HEK293 (cell line): ENCODE measurements around the gene RAVER2.

Experiments
- CTCF ChIA-PET: fragments of 350-600 bp; formaldehyde crosslinking; extraction: SDS; loops from one replicate; lab custom pipeline; 2021; ENCODE audit warnings: antibody characterized with exemption; lab: Yijun Ruan, JAX
- POLR2A ChIA-PET: fragments of 300-600 bp; formaldehyde crosslinking; extraction: SDS; loops from one replicate; lab custom pipeline; 2020; ENCODE audit warnings: antibody characterized with exemption, inconsistent platforms; lab: Yijun Ruan, JAX
- H3K27ac ChIP-seq: fragments of 200-500 bp; sonication (Bioruptor generic); 2 replicates; pipeline ENCODE4 v1.5.1; 2014; ENCODE audit warnings: low read depth, low read length, control low read depth, inconsistent platforms; ENCODE audit errors: extremely low read depth
- H3K36me3 ChIP-seq, 2 experiments: fragments of 200-500 bp in 1 of 2; sonication (Bioruptor generic) in 1 of 2; 1 replicate in 1 of 2; 2 replicates in 1 of 2; pipeline ENCODE4 v1.5.1; 2014 to 2017; ENCODE audit warnings: inconsistent platforms in 2 of 2, low read length in 2 of 2; ENCODE audit not compliant: control insufficient read depth in 2 of 2, insufficient read depth in 1 of 2
- H3K4me1 ChIP-seq: fragments of 200-500 bp; sonication (Bioruptor generic); 2 replicates; pipeline ENCODE4 v1.5.1; 2014; ENCODE audit warnings: mild to moderate bottlenecking, low read length, inconsistent platforms; ENCODE audit not compliant: control insufficient read depth, insufficient read depth
- H3K4me3 ChIP-seq: 2 replicates; pipeline ENCODE4 v1.5.1; 2011; ENCODE audit warnings: low read depth, mild to moderate bottlenecking, control low read depth, low read length, moderate library complexity
- H3K9me3 ChIP-seq: fragments of 200-500 bp; sonication (Bioruptor generic); 2 replicates; pipeline ENCODE4 v1.5.1; 2014; ENCODE audit warnings: low read depth, low read length, inconsistent platforms; ENCODE audit not compliant: control insufficient read depth, insufficient read depth
- MYNN ChIP-seq: fragments of 450-650 bp; formaldehyde crosslinking; IDR thresholded peaks from 2 replicates; pipeline ENCODE4 v1.5.1; 2016; ENCODE audit warnings: missing biosample characterization, missing genetic modification characterization, borderline replicate concordance
- ZNF121 ChIP-seq: fragments of 450-650 bp; formaldehyde crosslinking; IDR thresholded peaks from 2 replicates; pipeline ENCODE4 v1.5.1; 2016; ENCODE audit warnings: missing biosample characterization, missing genetic modification characterization
- ZNF133 ChIP-seq: fragments of 450-650 bp; formaldehyde crosslinking; IDR thresholded peaks from 2 replicates; pipeline ENCODE4 v1.5.1; 2016; ENCODE audit warnings: missing biosample characterization, missing genetic modification characterization
- ZNF140 ChIP-seq: fragments of 450-650 bp; formaldehyde crosslinking; IDR thresholded peaks from 2 replicates; pipeline ENCODE4 v1.5.1; 2016; ENCODE audit warnings: missing biosample characterization, missing genetic modification characterization
- ZNF311 ChIP-seq: fragments of 450-650 bp; formaldehyde crosslinking; IDR thresholded peaks from 2 replicates; pipeline ENCODE4 v1.5.1; 2017; ENCODE audit warnings: missing biosample characterization, missing genetic modification characterization, borderline replicate concordance
- ZNF416 ChIP-seq: fragments of 450-650 bp; formaldehyde crosslinking; IDR thresholded peaks from 2 replicates; pipeline ENCODE4 v1.5.1; 2016; ENCODE audit warnings: missing biosample characterization, missing genetic modification characterization
- ZNF548 ChIP-seq: fragments of 450-650 bp; formaldehyde crosslinking; IDR thresholded peaks from 2 replicates; pipeline ENCODE4 v1.5.1; 2016; ENCODE audit warnings: missing biosample characterization, missing genetic modification characterization
- ZNF558 ChIP-seq: fragments of 450-650 bp; formaldehyde crosslinking; IDR thresholded peaks from 2 replicates; pipeline ENCODE4 v1.5.1; 2016; ENCODE audit warnings: missing biosample characterization, missing genetic modification characterization
- ZNF791 ChIP-seq: fragments of 450-650 bp; formaldehyde crosslinking; IDR thresholded peaks from 2 replicates; pipeline ENCODE4 v1.5.1; 2016; ENCODE audit warnings: missing biosample characterization, missing genetic modification characterization
- ZNF792 ChIP-seq: fragments of 450-650 bp; formaldehyde crosslinking; IDR thresholded peaks from 2 replicates; pipeline ENCODE4 v1.5.1; 2016; ENCODE audit warnings: missing biosample characterization, missing genetic modification characterization
- ZNF830 ChIP-seq: fragments of 450-650 bp; IDR thresholded peaks from 2 replicates; pipeline ENCODE4 v1.5.0; 2018; ENCODE audit warnings: missing biosample characterization, missing genetic modification characterization, low read depth, mild to moderate bottlenecking, moderate library complexity
- TF ChIP-seq, protein P1 (sequence below): sonication (generic); formaldehyde crosslinking; IDR thresholded peaks from 2 replicates; pipeline ENCODE4 v1.8.1; 2022; ENCODE audit warnings: mild to moderate bottlenecking, moderate library complexity, missing genetic modification reagents
- TF ChIP-seq, protein P2 (sequence below): fragments of 450-650 bp; formaldehyde crosslinking; IDR thresholded peaks from 2 replicates; pipeline ENCODE4 v1.5.1; 2016; ENCODE audit warnings: missing biosample characterization, missing genetic modification characterization
- TF ChIP-seq, protein P3 (sequence below): fragments of 450-650 bp; formaldehyde crosslinking; IDR thresholded peaks from 2 replicates; pipeline ENCODE4 v1.5.1; 2016; ENCODE audit warnings: missing biosample characterization, missing genetic modification characterization
- TF ChIP-seq, protein P4 (sequence below): fragments of 450-650 bp; formaldehyde crosslinking; IDR thresholded peaks from 2 replicates; pipeline ENCODE4 v1.5.1; 2016; ENCODE audit warnings: missing biosample characterization, missing genetic modification characterization, borderline replicate concordance
- TF ChIP-seq, protein P5 (sequence below): fragments of 450-650 bp; formaldehyde crosslinking; IDR thresholded peaks from 2 replicates; pipeline ENCODE4 v1.5.1; 2016; ENCODE audit warnings: missing biosample characterization, missing genetic modification characterization
- TF ChIP-seq, protein P6 (sequence below): fragments of 450-650 bp; formaldehyde crosslinking; IDR thresholded peaks from 2 replicates; pipeline ENCODE4 v1.5.1; 2016; ENCODE audit warnings: missing biosample characterization, missing genetic modification characterization
- TF ChIP-seq, protein P7 (sequence below): fragments of 450-650 bp; formaldehyde crosslinking; IDR thresholded peaks from 2 replicates; pipeline ENCODE4 v1.5.1; 2016; ENCODE audit warnings: missing biosample characterization, missing genetic modification characterization

RAVER2 gene

DNA sequence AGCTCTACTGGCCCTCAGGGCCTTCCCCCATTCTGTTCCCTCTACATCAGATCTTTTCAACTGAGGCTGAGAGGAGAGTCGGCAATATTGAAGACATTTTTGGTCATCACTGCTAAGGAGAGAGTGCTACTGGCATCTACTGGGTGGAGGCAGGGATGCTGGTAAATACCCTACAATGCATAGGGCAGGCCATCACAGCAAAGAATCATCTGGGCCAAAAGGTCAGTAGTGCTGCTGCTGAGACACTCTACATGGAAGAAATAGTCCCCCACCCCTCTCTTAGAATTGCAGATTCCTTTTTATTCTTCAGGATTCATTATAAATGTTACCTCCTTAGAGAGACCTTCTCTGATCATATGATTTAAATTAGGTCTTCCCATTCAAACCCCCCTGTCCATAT, 127.2 kb downstream of the RAVER2 start:
- no peaks in the 10 kb centered on the region for H3K9me3 ChIP-seq
- peaks cover 0 to 74% of the 10 kb centered on the region in 2 experiments; a peak in 1 of 3 replicates for H3K36me3 ChIP-seq
- no peaks in the 10 kb centered on the region for H3K4me1 ChIP-seq
- no peak for TF ChIP-seq ZNF830 (tag by site-specific recombination)
- no peak for TF ChIP-seq ZNF791 (tag by site-specific recombination)
- TF ChIP-seq ZNF121 (tag by site-specific recombination), result no peak
- TF ChIP-seq, protein P1, sequence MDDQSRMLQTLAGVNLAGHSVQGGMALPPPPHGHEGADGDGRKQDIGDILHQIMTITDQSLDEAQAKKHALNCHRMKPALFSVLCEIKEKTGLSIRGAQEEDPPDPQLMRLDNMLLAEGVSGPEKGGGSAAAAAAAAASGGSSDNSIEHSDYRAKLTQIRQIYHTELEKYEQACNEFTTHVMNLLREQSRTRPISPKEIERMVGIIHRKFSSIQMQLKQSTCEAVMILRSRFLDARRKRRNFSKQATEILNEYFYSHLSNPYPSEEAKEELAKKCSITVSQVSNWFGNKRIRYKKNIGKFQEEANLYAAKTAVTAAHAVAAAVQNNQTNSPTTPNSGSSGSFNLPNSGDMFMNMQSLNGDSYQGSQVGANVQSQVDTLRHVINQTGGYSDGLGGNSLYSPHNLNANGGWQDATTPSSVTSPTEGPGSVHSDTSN (CRISPR knock-in tag), result no peak
- no peak for TF ChIP-seq ZNF548 (tag by site-specific recombination)
- TF ChIP-seq, protein P2, sequence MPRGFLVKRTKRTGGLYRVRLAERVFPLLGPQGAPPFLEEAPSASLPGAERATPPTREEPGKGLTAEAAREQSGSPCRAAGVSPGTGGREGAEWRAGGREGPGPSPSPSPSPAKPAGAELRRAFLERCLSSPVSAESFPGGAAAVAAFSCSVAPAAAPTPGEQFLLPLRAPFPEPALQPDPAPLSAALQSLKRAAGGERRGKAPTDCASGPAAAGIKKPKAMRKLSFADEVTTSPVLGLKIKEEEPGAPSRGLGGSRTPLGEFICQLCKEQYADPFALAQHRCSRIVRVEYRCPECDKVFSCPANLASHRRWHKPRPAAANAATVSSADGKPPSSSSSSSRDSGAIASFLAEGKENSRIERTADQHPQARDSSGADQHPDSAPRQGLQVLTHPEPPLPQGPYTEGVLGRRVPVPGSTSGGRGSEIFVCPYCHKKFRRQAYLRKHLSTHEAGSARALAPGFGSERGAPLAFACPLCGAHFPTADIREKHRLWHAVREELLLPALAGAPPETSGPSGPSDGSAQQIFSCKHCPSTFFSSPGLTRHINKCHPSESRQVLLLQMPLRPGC, result no peak
- no peak for TF ChIP-seq ZNF133 (tag by site-specific recombination)
- TF ChIP-seq, protein P3, sequence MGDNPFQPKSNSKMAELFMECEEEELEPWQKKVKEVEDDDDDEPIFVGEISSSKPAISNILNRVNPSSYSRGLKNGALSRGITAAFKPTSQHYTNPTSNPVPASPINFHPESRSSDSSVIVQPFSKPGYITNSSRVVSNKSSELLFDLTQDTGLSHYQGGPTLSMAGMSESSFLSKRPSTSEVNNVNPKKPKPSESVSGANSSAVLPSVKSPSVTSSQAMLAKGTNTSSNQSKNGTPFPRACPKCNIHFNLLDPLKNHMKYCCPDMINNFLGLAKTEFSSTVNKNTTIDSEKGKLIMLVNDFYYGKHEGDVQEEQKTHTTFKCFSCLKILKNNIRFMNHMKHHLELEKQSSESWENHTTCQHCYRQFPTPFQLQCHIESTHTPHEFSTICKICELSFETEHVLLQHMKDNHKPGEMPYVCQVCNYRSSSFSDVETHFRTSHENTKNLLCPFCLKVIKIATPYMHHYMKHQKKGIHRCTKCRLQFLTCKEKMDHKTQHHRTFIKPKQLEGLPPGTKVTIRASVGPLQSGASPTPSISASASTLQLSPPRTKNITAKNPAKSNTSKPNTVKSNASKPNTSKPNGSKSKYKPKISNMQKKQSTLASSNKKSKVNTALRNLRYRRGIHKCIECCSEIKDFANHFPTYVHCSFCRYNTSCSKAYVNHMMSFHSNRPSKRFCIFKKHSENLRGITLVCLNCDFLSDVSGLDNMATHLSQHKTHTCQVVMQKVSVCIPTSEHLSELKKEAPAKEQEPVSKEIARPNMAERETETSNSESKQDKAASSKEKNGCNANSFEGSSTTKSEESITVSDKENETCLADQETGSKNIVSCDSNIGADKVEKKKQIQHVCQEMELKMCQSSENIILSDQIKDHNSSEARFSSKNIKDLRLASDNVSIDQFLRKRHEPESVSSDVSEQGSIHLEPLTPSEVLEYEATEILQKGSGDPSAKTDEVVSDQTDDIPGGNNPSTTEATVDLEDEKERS (tag by site-specific recombination), result no peak
- no peak for TF ChIP-seq ZNF311 (tag by site-specific recombination)
- no peak for TF ChIP-seq ZNF140 (tag by site-specific recombination)
- ChIA-PET CTCF (no interaction called here), POLR2A (no interaction called here)
- no peak overlapping the region for H3K27ac ChIP-seq
- no peak overlapping the region for H3K4me3 ChIP-seq

DNA sequence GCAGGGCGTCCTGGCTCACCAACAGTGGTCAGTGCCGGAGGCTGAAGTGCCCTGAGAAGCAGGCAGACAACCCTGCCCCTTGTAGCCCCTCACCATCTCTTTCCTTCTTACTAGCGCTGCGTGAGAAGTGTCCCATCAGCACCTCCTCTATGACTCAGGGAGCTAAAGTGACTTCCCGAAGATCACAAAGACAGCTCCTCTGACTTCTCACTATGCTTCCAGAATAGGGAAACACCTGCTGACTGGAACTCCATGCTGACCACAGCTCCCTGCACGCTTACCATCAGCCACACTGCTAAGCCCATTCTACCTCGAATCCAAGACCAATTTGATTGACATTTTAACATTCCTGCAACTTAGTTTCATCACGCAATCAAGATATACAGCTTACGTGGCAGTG, 128.7 kb downstream of the RAVER2 start:
- Histone ChIP-seq H3K36me3 (peaks cover 0 to 81% of the 10 kb centered on the region in 2 experiments; a peak in 2 of 3 replicates), H3K4me3 (no peak overlapping the region), H3K9me3 (no peaks in the 10 kb centered on the region), H3K4me1 (no peaks in the 10 kb centered on the region), H3K27ac (no peak overlapping the region)
- POLR2A ChIA-PET, result interaction anchor here (1.3 kb wide), 1 partner anchor 8 kb away, joined by 4 read pairs; no protein-coding TSS in a partner anchor
- CTCF ChIA-PET, result no interaction called here
- TF ChIP-seq ZNF416, result no peak
- no peak for TF ChIP-seq ZNF791 (tag by site-specific recombination)
- TF ChIP-seq, protein P4, sequence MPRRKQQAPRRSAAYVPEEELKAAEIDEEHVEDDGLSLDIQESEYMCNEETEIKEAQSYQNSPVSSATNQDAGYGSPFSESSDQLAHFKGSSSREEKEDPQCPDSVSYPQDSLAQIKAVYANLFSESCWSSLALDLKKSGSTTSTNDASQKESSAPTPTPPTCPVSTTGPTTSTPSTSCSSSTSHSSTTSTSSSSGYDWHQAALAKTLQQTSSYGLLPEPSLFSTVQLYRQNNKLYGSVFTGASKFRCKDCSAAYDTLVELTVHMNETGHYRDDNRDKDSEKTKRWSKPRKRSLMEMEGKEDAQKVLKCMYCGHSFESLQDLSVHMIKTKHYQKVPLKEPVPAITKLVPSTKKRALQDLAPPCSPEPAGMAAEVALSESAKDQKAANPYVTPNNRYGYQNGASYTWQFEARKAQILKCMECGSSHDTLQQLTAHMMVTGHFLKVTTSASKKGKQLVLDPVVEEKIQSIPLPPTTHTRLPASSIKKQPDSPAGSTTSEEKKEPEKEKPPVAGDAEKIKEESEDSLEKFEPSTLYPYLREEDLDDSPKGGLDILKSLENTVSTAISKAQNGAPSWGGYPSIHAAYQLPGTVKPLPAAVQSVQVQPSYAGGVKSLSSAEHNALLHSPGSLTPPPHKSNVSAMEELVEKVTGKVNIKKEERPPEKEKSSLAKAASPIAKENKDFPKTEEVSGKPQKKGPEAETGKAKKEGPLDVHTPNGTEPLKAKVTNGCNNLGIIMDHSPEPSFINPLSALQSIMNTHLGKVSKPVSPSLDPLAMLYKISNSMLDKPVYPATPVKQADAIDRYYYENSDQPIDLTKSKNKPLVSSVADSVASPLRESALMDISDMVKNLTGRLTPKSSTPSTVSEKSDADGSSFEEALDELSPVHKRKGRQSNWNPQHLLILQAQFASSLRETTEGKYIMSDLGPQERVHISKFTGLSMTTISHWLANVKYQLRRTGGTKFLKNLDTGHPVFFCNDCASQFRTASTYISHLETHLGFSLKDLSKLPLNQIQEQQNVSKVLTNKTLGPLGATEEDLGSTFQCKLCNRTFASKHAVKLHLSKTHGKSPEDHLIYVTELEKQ, result no peak
- TF ChIP-seq, protein P5, sequence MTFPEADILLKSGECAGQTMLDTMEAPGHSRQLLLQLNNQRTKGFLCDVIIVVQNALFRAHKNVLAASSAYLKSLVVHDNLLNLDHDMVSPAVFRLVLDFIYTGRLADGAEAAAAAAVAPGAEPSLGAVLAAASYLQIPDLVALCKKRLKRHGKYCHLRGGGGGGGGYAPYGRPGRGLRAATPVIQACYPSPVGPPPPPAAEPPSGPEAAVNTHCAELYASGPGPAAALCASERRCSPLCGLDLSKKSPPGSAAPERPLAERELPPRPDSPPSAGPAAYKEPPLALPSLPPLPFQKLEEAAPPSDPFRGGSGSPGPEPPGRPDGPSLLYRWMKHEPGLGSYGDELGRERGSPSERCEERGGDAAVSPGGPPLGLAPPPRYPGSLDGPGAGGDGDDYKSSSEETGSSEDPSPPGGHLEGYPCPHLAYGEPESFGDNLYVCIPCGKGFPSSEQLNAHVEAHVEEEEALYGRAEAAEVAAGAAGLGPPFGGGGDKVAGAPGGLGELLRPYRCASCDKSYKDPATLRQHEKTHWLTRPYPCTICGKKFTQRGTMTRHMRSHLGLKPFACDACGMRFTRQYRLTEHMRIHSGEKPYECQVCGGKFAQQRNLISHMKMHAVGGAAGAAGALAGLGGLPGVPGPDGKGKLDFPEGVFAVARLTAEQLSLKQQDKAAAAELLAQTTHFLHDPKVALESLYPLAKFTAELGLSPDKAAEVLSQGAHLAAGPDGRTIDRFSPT (tag by site-specific recombination), result no peak
- TF ChIP-seq ZNF558 (tag by site-specific recombination), result no peak
- no peak for TF ChIP-seq MYNN (tag by site-specific recombination)
- TF ChIP-seq, protein P6, sequence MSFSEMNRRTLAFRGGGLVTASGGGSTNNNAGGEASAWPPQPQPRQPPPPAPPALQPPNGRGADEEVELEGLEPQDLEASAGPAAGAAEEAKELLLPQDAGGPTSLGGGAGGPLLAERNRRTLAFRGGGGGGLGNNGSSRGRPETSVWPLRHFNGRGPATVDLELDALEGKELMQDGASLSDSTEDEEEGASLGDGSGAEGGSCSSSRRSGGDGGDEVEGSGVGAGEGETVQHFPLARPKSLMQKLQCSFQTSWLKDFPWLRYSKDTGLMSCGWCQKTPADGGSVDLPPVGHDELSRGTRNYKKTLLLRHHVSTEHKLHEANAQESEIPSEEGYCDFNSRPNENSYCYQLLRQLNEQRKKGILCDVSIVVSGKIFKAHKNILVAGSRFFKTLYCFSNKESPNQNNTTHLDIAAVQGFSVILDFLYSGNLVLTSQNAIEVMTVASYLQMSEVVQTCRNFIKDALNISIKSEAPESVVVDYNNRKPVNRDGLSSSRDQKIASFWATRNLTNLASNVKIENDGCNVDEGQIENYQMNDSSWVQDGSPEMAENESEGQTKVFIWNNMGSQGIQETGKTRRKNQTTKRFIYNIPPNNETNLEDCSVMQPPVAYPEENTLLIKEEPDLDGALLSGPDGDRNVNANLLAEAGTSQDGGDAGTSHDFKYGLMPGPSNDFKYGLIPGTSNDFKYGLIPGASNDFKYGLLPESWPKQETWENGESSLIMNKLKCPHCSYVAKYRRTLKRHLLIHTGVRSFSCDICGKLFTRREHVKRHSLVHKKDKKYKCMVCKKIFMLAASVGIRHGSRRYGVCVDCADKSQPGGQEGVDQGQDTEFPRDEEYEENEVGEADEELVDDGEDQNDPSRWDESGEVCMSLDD (tag by site-specific recombination), result no peak
- TF ChIP-seq ZNF792, result no peak
- TF ChIP-seq, protein P7, sequence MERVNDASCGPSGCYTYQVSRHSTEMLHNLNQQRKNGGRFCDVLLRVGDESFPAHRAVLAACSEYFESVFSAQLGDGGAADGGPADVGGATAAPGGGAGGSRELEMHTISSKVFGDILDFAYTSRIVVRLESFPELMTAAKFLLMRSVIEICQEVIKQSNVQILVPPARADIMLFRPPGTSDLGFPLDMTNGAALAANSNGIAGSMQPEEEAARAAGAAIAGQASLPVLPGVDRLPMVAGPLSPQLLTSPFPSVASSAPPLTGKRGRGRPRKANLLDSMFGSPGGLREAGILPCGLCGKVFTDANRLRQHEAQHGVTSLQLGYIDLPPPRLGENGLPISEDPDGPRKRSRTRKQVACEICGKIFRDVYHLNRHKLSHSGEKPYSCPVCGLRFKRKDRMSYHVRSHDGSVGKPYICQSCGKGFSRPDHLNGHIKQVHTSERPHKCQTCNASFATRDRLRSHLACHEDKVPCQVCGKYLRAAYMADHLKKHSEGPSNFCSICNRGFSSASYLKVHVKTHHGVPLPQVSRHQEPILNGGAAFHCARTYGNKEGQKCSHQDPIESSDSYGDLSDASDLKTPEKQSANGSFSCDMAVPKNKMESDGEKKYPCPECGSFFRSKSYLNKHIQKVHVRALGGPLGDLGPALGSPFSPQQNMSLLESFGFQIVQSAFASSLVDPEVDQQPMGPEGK (tag by site-specific recombination), result no peak
